Activated CD4-positive, CD25-positive, alpha-beta regulatory T cell treated with anti-CD3 and anti-CD28 coated beads, Interleukin-2, amount 50 U/mL, for 24 hours (primary cell): Measurements from ENCODE around the gene SPDEF.

Experiments
- ATAC-seq, 2 donors: fragments of 150-1000 bp; cut with Tn5 transposase; one replicate each; pipeline ENCODE4 v1.10.0; 2021; ENCODE audit warnings: mild to moderate bottlenecking in 1 of 2, moderate library complexity in 1 of 2

Gene SPDEF

GRCh38 chr6:34562350-34562749 lies 6.2 kb upstream of the SPDEF start:
- no peak for ATAC-seq

GRCh38 chr6:34561227-34561530 lies 5.0 kb upstream of the SPDEF start:
- no peak for ATAC-seq

- no peak for ATAC-seq
These were observed 4.5 kb upstream of the SPDEF start for GRCh38 chr6:34560366-34561226.

GRCh38 chr6:34559651-34560365 lies 3.7 kb upstream of the SPDEF start:
- ATAC-seq, result no peak

- no peak for ATAC-seq
These were observed 2.1 kb upstream of the SPDEF start for GRCh38 chr6:34558172-34558714.

GRCh38 chr6:34557228-34557627 lies 1.1 kb upstream of the SPDEF start:
- ATAC-seq, result no peak

GRCh38 chr6:34556493-34556892 lies 364 bp upstream of the SPDEF start:
- ATAC-seq, result no peak

GRCh38 chr6:34555328-34555727 lies 801 bp downstream of the SPDEF start:
- no peak for ATAC-seq

GRCh38 chr6:34555007-34555322 lies 1.2 kb downstream of the SPDEF start:
- ATAC-seq, result no peak

- no peak for ATAC-seq
These were observed 1.7 kb downstream of the SPDEF start for GRCh38 chr6:34554291-34555006.

- no peak for ATAC-seq
These were observed 2.4 kb downstream of the SPDEF start for GRCh38 chr6:34553750-34554149.

GRCh38 chr6:34553146-34553545 lies 3.0 kb downstream of the SPDEF start:
- ATAC-seq, result no peak

- ATAC-seq, result no peak
These were observed 3.5 kb downstream of the SPDEF start for GRCh38 chr6:34552620-34553019.

GRCh38 chr6:34551720-34552119 lies 4.4 kb downstream of the SPDEF start:
- no peak for ATAC-seq

- ATAC-seq, result no peak
These were observed 6.3 kb downstream of the SPDEF start for GRCh38 chr6:34549804-34550202.

- no peak for ATAC-seq
These were observed 6.9 kb downstream of the SPDEF start for GRCh38 chr6:34549026-34549803.

GRCh38 chr6:34547701-34548644 lies 8.2 kb downstream of the SPDEF start:
- no peak for ATAC-seq

GRCh38 chr6:34546551-34547321 lies 9.4 kb downstream of the SPDEF start:
- ATAC-seq, result no peak

GRCh38 chr6:34544776-34545471 lies 11.2 kb downstream of the SPDEF start:
- ATAC-seq, result no peak

- no peak for ATAC-seq
These were observed 12.0 kb downstream of the SPDEF start for GRCh38 chr6:34544052-34544604.
